Measurements from ENCODE around the gene DDX1.
"Not testable (repeated sequence)": the region's sequence is repeated elsewhere in the genome, so short reads cannot be mapped to it uniquely, and the experiment has no call there.

DNA sequence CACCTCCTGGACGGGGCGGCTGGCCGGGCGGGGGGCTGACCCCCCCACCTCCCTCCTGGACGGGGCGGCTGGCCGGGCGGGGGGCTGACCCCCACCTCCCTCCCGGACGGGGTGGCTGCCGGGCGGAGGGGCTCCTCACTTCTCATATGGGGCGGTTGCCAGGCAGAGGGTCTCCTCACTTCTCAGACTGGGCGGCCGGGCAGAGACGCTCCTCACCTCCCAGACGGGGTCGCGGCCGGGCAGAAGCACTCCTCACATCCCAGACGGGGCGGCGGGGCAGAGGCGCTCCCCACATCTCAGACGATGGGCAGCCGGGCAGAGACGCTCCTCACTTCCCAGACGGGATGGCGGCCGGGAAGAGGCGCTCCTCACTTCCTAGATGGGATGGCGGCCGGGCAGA is 88.5 kb downstream of the DDX1 start:
- not testable (repeated sequence) for TF ChIP-seq CTCF (conservative IDR thresholded peaks at IDR 0.05 in 1 of 2, IDR thresholded peaks at IDR 0.05 in 1 of 2; ENCODE audit: low read depth in 1 of 2, low read length in 2 of 2); EZH2 (IDR thresholded peaks at IDR 0.05; ENCODE audit: low read length, missing control alignments)
